NB4 (cell line): ENCODE data around the gene PSMB3.

ENCODE experiments used
- CTCF ChIP-seq: IDR thresholded peaks from one replicate; pipeline ENCODE4 v1.5.1; 2012; ENCODE audit warnings: low read depth, low read length
- MYC ChIP-seq: IDR thresholded peaks from 2 replicates; pipeline ENCODE4 v1.6.1; 2011; ENCODE audit warnings: low read depth, low read length
- POLR2A ChIP-seq: IDR thresholded peaks from 2 replicates; pipeline ENCODE4 v1.6.1; 2011; ENCODE audit warnings: mild to moderate bottlenecking; ENCODE audit not compliant: insufficient read length; ENCODE audit errors: extremely low read depth

- TF ChIP-seq CTCF (no peak), MYC (no peak), POLR2A (no peak)
Observed at GRCh38 chr17:38712593-38712992, 39.9 kb upstream of the PSMB3 start.
